ENCODE measurements around the gene CYSLTR2.

GRCh38 chr13:48633700-48634099, 20.0 kb upstream of the CYSLTR2 start:
- TF ChIP-seq, protein P1, sequence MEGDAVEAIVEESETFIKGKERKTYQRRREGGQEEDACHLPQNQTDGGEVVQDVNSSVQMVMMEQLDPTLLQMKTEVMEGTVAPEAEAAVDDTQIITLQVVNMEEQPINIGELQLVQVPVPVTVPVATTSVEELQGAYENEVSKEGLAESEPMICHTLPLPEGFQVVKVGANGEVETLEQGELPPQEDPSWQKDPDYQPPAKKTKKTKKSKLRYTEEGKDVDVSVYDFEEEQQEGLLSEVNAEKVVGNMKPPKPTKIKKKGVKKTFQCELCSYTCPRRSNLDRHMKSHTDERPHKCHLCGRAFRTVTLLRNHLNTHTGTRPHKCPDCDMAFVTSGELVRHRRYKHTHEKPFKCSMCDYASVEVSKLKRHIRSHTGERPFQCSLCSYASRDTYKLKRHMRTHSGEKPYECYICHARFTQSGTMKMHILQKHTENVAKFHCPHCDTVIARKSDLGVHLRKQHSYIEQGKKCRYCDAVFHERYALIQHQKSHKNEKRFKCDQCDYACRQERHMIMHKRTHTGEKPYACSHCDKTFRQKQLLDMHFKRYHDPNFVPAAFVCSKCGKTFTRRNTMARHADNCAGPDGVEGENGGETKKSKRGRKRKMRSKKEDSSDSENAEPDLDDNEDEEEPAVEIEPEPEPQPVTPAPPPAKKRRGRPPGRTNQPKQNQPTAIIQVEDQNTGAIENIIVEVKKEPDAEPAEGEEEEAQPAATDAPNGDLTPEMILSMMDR (IDR thresholded peaks at IDR 0.05), result no peak
- TF ChIP-seq EZH2 (IDR thresholded peaks at IDR 0.05; ENCODE audit: borderline replicate concordance, insufficient read depth, low read depth, low read length, poor library complexity, severe bottlenecking), result no peak

Measured in B cell (primary cell).